Stimulated activated CD4-positive, alpha-beta T cell treated with anti-CD3 and anti-CD28 coated beads, Interleukin-4, amount 100 ng/mL, for 4 hours (primary cell): Measurements from ENCODE around the gene SLC44A4.
"Not testable (repeated sequence)": the region's sequence is repeated elsewhere in the genome, so short reads cannot be mapped to it uniquely, and the experiment has no call there.

ENCODE experiments used
- DNase-seq, 2 experiments: peaks; one replicate each; pipeline ENCODE4 v3.0.0-alpha.2; 2020

Gene SLC44A4

GRCh38 chr6:31878222-31878621 is 575 bp downstream of the SLC44A4 start:
- DNase-seq = no peak

GRCh38 chr6:31877651-31878161 is 1.1 kb downstream of the SLC44A4 start:
- no peak for DNase-seq

- no peak for DNase-seq
Measured at GRCh38 chr6:31877125-31877650, 1.6 kb downstream of the SLC44A4 start.

- DNase-seq = no peak
Measured at GRCh38 chr6:31876357-31876756, 2.4 kb downstream of the SLC44A4 start.

- no peak for DNase-seq
Measured at GRCh38 chr6:31875877-31876276, 2.9 kb downstream of the SLC44A4 start.

- DNase-seq = no peak
Measured at GRCh38 chr6:31874836-31875572, 3.8 kb downstream of the SLC44A4 start.

GRCh38 chr6:31874084-31874670 is 4.6 kb downstream of the SLC44A4 start:
- no peak for DNase-seq

GRCh38 chr6:31871046-31871659 is 7.6 kb downstream of the SLC44A4 start:
- no peak for DNase-seq

GRCh38 chr6:31870385-31870921 is 8.3 kb downstream of the SLC44A4 start:
- no peak for DNase-seq

- DNase-seq = no peak
Measured at GRCh38 chr6:31869343-31869742, 9.5 kb downstream of the SLC44A4 start.

- DNase-seq = not testable (repeated sequence)
Measured at GRCh38 chr6:31868658-31868971, 10.2 kb downstream of the SLC44A4 start.

GRCh38 chr6:31865205-31866118 is 13.3 kb downstream of the SLC44A4 start:
- no peak for DNase-seq

GRCh38 chr6:31864818-31865204 is 14.0 kb downstream of the SLC44A4 start:
- no peak for DNase-seq

GRCh38 chr6:31864123-31864562 is 14.7 kb downstream of the SLC44A4 start:
- not testable (repeated sequence) for DNase-seq

GRCh38 chr6:31862344-31863235 is 16.2 kb downstream of the SLC44A4 start, which contains the start of gene NEU1:
NEU1 (minus strand) TSS chr6:31862821; CDS start chr6:31862776, 45 bp downstream.
- DNase-seq = peak; percentile 96 to 100

- no peak for DNase-seq
Measured at GRCh38 chr6:31861919-31862343, 16.9 kb downstream of the SLC44A4 start.

- DNase-seq = no peak
Measured at GRCh38 chr6:31861150-31861549, 17.6 kb downstream of the SLC44A4 start.

GRCh38 chr6:31860349-31860748 is 18.4 kb downstream of the SLC44A4 start:
- DNase-seq = no peak

GRCh38 chr6:31859923-31860322 is 18.9 kb downstream of the SLC44A4 start:
- DNase-seq = no peak

GRCh38 chr6:31858707-31859106 is 20.1 kb downstream of the SLC44A4 start:
- DNase-seq = no peak

- DNase-seq = not testable (repeated sequence)
Measured at GRCh38 chr6:31857774-31858173, 21.0 kb downstream of the SLC44A4 start.
